Transverse colon (tissue), 3 donors: ENCODE results near the gene NCOA3.

ENCODE experiments used
- CTCF ChIP-seq, 5 experiments: fragments of 200-600 bp in 3 of 5; fragments of 450-650 bp in 2 of 5; sonication (generic) in 3 of 5; IDR thresholded peaks; 1 replicate in 2 of 5; 2 replicates in 3 of 5; pipeline ENCODE4 v1.5.1; 2016 to 2017; ENCODE audit warnings: antibody characterized with exemption in 5 of 5, inconsistent platforms in 3 of 5, mild to moderate bottlenecking in 2 of 5, moderate library complexity in 1 of 5
- EP300 ChIP-seq: sonication (generic); formaldehyde crosslinking; IDR thresholded peaks from one replicate; pipeline ENCODE4 v1.6.1; 2017; ENCODE audit warnings: antibody characterized with exemption, low read depth

GRCh38 chr20:47642118-47642517 is 140.4 kb downstream of the NCOA3 start:
- TF ChIP-seq CTCF (IDR thresholded peaks at IDR 0.05) (no peak), EP300 (no peak)
